PC-3 (cell line): ENCODE measurements around the gene DPF3. TPM values are rescaled to one million over a fixed set of nuclear protein-coding genes. Genes with fewer than 3 reads are reported as not detected.

Experiments used
- ATAC-seq: fragments of 200-7000 bp; cut with Tn5 transposase; 2 replicates; pipeline ENCODE4 v1.9.1; 2020; ENCODE audit warnings: mild to moderate bottlenecking, moderate library complexity
- BruUV-seq: library from RNA; stranded (reverse); fragments of 400-500 nt; replicated peaks from 2 replicates; lab custom pipeline; 2021; lab: Mats Ljungman, UMichigan
- CTCF ChIA-PET: fragments of 300-600 bp; sonication (Branson Sonifier 250); formaldehyde crosslinking; loops from one replicate; lab custom pipeline; 2022; ENCODE audit warnings: antibody characterized with exemption; lab: Charles Lee
- POLR2A ChIA-PET: fragments of 300-600 bp; sonication (Branson Sonifier 250); formaldehyde crosslinking; loops from one replicate; lab custom pipeline; 2022; ENCODE audit warnings: antibody characterized with exemption; ENCODE audit not compliant: unreplicated experiment; lab: Charles Lee
- DNase-seq: peaks from one replicate; pipeline ENCODE4 v3.0.0-alpha.2; 2015
- H2AFZ ChIP-seq: fragments of 300-600 bp; sonication (generic); 2 replicates; pipeline ENCODE4 v1.6.0; 2016; ENCODE audit warnings: antibody characterized with exemption, low read length
- H3F3A ChIP-seq: fragments of 300-600 bp; sonication (generic); one replicate; pipeline ENCODE4 v1.6.0; 2017; ENCODE audit warnings: antibody characterized with exemption, low read length, control low read depth, mild to moderate bottlenecking; ENCODE audit not compliant: unreplicated experiment
- H3K27ac ChIP-seq: fragments of 300-600 bp; sonication (generic); 2 replicates; pipeline ENCODE4 v1.5.1; 2016; ENCODE audit warnings: mild to moderate bottlenecking, low read length
- H3K27me3 ChIP-seq: fragments of 300-600 bp; sonication (generic); 2 replicates; pipeline ENCODE4 v1.6.1; 2016; ENCODE audit warnings: low read length, mixed read lengths
- H3K36me3 ChIP-seq: fragments of 300-600 bp; sonication (generic); 2 replicates; pipeline ENCODE4 v1.6.1; 2016; ENCODE audit warnings: low read depth, mixed run types, low read length, mixed read lengths
- H3K4me1 ChIP-seq: fragments of 300-600 bp; sonication (generic); 2 replicates; pipeline ENCODE4 v1.5.1; 2016; ENCODE audit warnings: low read length; ENCODE audit not compliant: insufficient read depth
- H3K4me2 ChIP-seq: fragments of 300-600 bp; sonication (generic); 2 replicates; pipeline ENCODE4 v1.6.0; 2016; ENCODE audit warnings: low read length
- H3K4me3 ChIP-seq: fragments of 300-600 bp; sonication (generic); 2 replicates; pipeline ENCODE4 v1.5.1; 2016; ENCODE audit warnings: mild to moderate bottlenecking, low read length, mixed read lengths
- H3K79me2 ChIP-seq: fragments of 300-600 bp; sonication (generic); 2 replicates; pipeline ENCODE4 v1.6.1; 2017; ENCODE audit warnings: low read length, mixed read lengths
- H3K9ac ChIP-seq: fragments of 300-600 bp; sonication (generic); 2 replicates; pipeline ENCODE4 v1.6.0; 2016; ENCODE audit warnings: mild to moderate bottlenecking, low read length
- H3K9me2 ChIP-seq: fragments of 300-600 bp; sonication (generic); replicated peaks from 2 replicates; pipeline ENCODE4 v1.6.1; 2016; ENCODE audit warnings: mixed run types, low read length, mixed read lengths
- H3K9me3 ChIP-seq: fragments of 300-600 bp; sonication (generic); 2 replicates; pipeline ENCODE4 v1.6.1; 2016; ENCODE audit warnings: low read length, mixed read lengths
- H4K20me1 ChIP-seq: fragments of 300-600 bp; sonication (generic); 2 replicates; pipeline ENCODE4 v1.6.1; 2016; ENCODE audit warnings: low read length, mixed read lengths
- EZH2 ChIP-seq: fragments of 300-600 bp; sonication (generic); IDR thresholded peaks from one replicate; pipeline ENCODE4 v1.6.1; 2017; ENCODE audit warnings: antibody characterized with exemption, mild to moderate bottlenecking, low read length; ENCODE audit not compliant: unreplicated experiment
- EZH2phosphoT487 ChIP-seq: fragments of 300-600 bp; sonication (generic); IDR thresholded peaks from 2 replicates; pipeline ENCODE4 v1.6.1; 2018; ENCODE audit warnings: mild to moderate bottlenecking, antibody characterized with exemption, low read length, borderline replicate concordance
- intact Hi-C: fragments of 100-400 bp; cut with micrococcal nuclease; formaldehyde crosslinking; loops from 2 replicates; pipeline ENCODE4 v1.9.0; 2023
- total RNA-seq: library from RNA; depleted of rRNA; stranded (reverse); fragments of >200 nt; gene quantifications from 2 replicates; pipeline ENCODE4 v1.2.3, GENCODE V29; 2014
- TF ChIP-seq, protein P1 (sequence below): fragments of 300-600 bp; sonication (generic); conservative IDR thresholded peaks from 2 replicates; pipeline ENCODE4 v1.5.1; 2017; ENCODE audit warnings: antibody characterized with exemption, low read depth, mild to moderate bottlenecking, low read length

DPF3 gene
- total RNA-seq, 1 experiment from 2014 or later: 16.6 TPM

DNA sequence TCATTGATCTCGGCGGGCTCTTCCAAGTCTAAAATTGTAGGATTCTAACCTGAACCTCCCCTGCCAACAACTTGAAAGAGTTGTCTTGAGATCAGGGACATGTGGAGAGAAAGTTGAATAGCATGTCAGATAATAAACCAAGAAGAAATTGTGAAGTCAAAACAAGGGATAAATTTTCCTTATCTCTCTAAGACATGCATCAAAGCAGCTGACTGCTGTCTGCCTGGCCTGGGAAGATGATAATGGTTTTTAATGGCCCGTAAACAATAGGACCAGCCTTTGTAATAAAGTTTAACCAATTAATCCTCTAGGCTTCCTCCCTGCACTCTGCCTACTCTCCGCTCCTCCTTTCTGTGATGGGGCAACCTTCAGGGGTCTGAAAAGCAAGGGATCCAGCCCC, 67.9 kb downstream of the DPF3 start:
- ChIA-PET POLR2A (no interaction called here), CTCF (no interaction called here)
- H3K9me3 ChIP-seq: no peaks in the 10 kb centered on the region
- BruUV-seq: no TSS peak
- H3F3A ChIP-seq: no peaks in the 10 kb centered on the region
- H3K4me2 ChIP-seq: no peak overlapping the region
- no peak overlapping the region for H2AFZ ChIP-seq
- H3K27me3 ChIP-seq: no peaks in the 10 kb centered on the region
- no peak for ATAC-seq
- H3K4me1 ChIP-seq: no peaks in the 10 kb centered on the region
- no peak overlapping the region for H3K27ac ChIP-seq
- no peak overlapping the region for H3K4me3 ChIP-seq
- no peaks in the 10 kb centered on the region for H3K36me3 ChIP-seq
- no peaks in the 10 kb centered on the region; the same call in 1 of the 2 replicates for H4K20me1 ChIP-seq
- no peaks in the 10 kb centered on the region for H3K9me2 ChIP-seq
- H3K79me2 ChIP-seq: 0 out of 2 replicates have a peak, but pooled peaks cover 8% of the 10 kb centered on the region
- no peak for DNase-seq
- intact Hi-C loops: no loop called here
- TF ChIP-seq, protein P1, sequence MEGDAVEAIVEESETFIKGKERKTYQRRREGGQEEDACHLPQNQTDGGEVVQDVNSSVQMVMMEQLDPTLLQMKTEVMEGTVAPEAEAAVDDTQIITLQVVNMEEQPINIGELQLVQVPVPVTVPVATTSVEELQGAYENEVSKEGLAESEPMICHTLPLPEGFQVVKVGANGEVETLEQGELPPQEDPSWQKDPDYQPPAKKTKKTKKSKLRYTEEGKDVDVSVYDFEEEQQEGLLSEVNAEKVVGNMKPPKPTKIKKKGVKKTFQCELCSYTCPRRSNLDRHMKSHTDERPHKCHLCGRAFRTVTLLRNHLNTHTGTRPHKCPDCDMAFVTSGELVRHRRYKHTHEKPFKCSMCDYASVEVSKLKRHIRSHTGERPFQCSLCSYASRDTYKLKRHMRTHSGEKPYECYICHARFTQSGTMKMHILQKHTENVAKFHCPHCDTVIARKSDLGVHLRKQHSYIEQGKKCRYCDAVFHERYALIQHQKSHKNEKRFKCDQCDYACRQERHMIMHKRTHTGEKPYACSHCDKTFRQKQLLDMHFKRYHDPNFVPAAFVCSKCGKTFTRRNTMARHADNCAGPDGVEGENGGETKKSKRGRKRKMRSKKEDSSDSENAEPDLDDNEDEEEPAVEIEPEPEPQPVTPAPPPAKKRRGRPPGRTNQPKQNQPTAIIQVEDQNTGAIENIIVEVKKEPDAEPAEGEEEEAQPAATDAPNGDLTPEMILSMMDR: no peak
- H3K9ac ChIP-seq: no peak overlapping the region

DNA sequence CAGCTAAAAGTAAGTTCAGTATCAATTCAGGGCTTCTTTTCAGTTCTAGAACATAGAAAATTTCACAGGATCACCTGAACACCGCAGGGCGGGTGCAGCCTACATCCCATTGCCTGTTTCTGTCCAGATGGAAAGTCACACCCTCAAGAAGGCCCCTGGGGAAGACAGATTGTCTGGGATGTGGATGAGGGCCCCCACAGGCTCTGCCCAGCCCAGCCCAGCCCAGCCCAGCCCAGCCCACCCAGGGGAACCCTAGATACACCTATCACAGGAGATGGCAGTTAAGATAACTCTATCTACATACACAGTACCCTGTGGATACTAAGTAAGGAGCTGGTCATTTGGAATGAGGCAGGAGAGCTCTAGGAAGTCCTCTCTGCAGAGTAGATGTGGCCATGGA, 68.4 kb downstream of the DPF3 start:
- Histone ChIP-seq H3F3A (no peaks in the 10 kb centered on the region), H3K9ac (no peak overlapping the region), H2AFZ (no peak overlapping the region), H3K4me1 (no peaks in the 10 kb centered on the region), H3K79me2 (0 out of 2 replicates have a peak, but pooled peaks cover 8% of the 10 kb centered on the region), H3K9me3 (no peaks in the 10 kb centered on the region), H3K9me2 (no peaks in the 10 kb centered on the region), H3K4me2 (no peak overlapping the region), H4K20me1 (no peaks in the 10 kb centered on the region; the same call in 1 of the 2 replicates), H3K36me3 (no peaks in the 10 kb centered on the region), H3K27me3 (no peaks in the 10 kb centered on the region), H3K27ac (no peak overlapping the region), H3K4me3 (no peak overlapping the region)
- DNase-seq (no peak), ATAC-seq (no peak)
- CTCF ChIA-PET: no interaction called here
- TF ChIP-seq, protein P1: no peak
- intact Hi-C loops: no loop called here
- POLR2A ChIA-PET: no interaction called here
- BruUV-seq: no TSS peak

DNA sequence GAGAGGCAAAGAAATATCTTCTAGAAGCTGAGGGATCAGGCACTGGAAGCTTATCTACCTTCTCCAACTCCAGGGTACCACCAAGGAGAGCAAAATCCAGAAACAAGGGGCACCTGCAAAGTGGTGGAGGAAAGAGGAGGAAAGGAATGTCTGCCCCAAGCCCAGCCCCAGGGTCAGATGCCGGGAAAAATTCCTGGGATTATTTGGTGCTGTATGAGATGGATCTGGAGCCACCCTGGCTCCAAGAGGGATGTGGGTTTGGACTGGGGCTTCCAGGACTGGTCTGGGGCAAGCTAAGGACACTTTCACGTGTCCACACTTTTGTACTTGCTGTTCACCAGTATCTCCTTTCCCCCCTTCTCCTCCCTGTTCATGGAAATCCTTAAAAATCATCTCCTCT, 69.8 kb downstream of the DPF3 start:
- ATAC-seq (no peak), DNase-seq (no peak)
- ChIA-PET POLR2A (no interaction called here), CTCF (no interaction called here)
- H3K79me2 ChIP-seq: 0 out of 2 replicates have a peak, but pooled peaks cover 9% of the 10 kb centered on the region
- no peaks in the 10 kb centered on the region for H3K9me3 ChIP-seq
- H3K36me3 ChIP-seq: peaks cover 9% of the 10 kb centered on the region; the same call in 1 of the 2 replicates
- H3K4me1 ChIP-seq: no peaks in the 10 kb centered on the region
- TF ChIP-seq, protein P1: no peak
- no peak for TF ChIP-seq EZH2
- no peak for TF ChIP-seq EZH2phosphoT487
- H3K4me2 ChIP-seq: no peak overlapping the region
- intact Hi-C loops: no loop called here
- H3K4me3 ChIP-seq: no peak overlapping the region
- no peak overlapping the region for H3K27ac ChIP-seq
- H2AFZ ChIP-seq: no peak overlapping the region
- H3F3A ChIP-seq: no peaks in the 10 kb centered on the region
- H3K9me2 ChIP-seq: no peaks in the 10 kb centered on the region
- H3K9ac ChIP-seq: no peak overlapping the region
- BruUV-seq: no TSS peak
- H4K20me1 ChIP-seq: no peaks in the 10 kb centered on the region
- H3K27me3 ChIP-seq: no peaks in the 10 kb centered on the region
